H54 (cell line): ENCODE measurements around the gene RGS13.
"Not testable (repeated sequence)": the region's sequence is repeated elsewhere in the genome, so short reads cannot be mapped to it uniquely, and the experiment has no call there.

Experiments used
- DNase-seq: peaks from one replicate; pipeline ENCODE4 v3.0.0; 2011; ENCODE audit warnings: low spot score, mixed read lengths; ENCODE audit not compliant: insufficient read length
- FAIRE-seq: peaks from 3 replicates; lab custom pipeline; 2011; peaks lifted over from hg19 to GRCh38; lab: Jason Lieb, UNC
- POLR2A ChIP-seq: IDR thresholded peaks from 2 replicates; pipeline ENCODE4 v1.6.1; 2011; ENCODE audit warnings: low read depth, mild to moderate bottlenecking, low read length

The RGS13 gene

DNA sequence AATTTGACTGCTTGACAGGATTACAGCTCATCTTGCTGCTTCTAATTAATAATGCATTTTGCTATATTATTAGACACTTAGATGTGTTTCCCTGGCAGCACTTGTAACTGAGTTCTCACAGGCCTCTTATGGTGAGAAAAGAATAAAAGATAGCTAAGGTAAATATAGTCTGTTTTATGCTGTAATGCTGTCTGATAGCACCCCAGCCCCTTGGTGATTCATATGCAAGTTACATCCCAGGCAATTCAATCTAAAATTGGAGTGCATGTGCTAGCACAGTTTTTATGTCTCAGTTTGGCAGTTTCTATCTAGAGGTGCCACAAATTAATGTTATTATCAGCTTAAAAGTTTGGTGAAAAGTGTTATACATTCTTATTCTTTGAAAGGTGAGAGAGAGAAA is 42.2 kb downstream of the RGS13 start:
- FAIRE-seq (no peak), DNase-seq (no peak)
- TF ChIP-seq POLR2A = no peak

GRCh38 chr1:192682335-192682734 is 46.4 kb downstream of the RGS13 start:
- no peak for FAIRE-seq
- no peak for DNase-seq
- TF ChIP-seq POLR2A = no peak

- not testable (repeated sequence) for DNase-seq, FAIRE-seq
Observed at GRCh38 chr1:192683081-192683480, 47.1 kb downstream of the RGS13 start.

DNA sequence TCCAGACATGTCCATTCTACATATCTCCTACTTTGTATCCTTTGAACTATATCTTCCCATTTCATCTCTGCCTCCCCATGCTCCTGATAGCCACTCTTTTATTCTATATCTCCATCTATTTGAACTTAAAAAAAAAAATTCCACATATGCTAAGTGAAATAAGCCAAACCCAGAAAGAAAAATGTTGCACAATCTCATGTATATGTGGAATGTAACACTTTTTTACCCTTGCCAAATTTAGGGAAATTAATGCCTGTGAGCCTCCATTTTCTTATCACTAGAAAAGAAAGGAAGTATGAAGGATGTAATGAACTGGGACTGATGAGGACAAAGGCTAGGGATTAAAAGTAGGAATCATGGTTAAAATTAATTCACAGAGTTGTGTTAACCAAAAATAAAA is 53.5 kb downstream of the RGS13 start:
- DNase-seq = no peak

GRCh38 chr1:192691041-192691440 is 55.1 kb downstream of the RGS13 start:
- DNase-seq = no peak
- no peak for TF ChIP-seq POLR2A
- no peak for FAIRE-seq

More for the DNA sequence above, 53.5 kb downstream of the RGS13 start:
- FAIRE-seq = no peak
- TF ChIP-seq POLR2A = no peak

- FAIRE-seq = no peak
- no peak for TF ChIP-seq POLR2A
- DNase-seq = no peak
Observed at GRCh38 chr1:192696082-192696481, 60.1 kb downstream of the RGS13 start.

- no peak for TF ChIP-seq POLR2A
- no peak for DNase-seq
- no peak for FAIRE-seq
Observed at GRCh38 chr1:192697771-192698170, 61.8 kb downstream of the RGS13 start.

DNA sequence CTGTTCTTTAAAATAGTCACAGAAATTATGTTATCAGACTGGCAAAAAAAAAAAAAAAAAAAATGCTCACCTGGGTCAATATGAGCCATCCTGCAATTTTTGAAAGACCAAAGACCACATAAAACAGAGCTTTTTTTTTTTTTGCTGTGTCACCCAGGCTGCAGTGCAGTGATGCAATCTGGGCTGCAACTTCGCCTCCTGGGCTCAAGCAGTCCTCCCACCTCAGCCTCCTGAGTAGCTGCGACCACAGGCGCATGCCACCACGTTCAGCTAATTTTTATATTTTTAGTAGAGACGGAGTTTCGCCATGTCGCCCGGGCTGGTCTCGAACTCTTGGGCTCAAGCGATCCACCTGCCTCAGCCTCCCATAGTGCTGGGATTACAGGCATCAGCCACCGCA is 62.8 kb downstream of the RGS13 start:
- no peak for DNase-seq
- no peak for FAIRE-seq
- TF ChIP-seq POLR2A = no peak

- peak; percentile 93 for FAIRE-seq
- DNase-seq = no peak
- no peak for TF ChIP-seq POLR2A
Observed at GRCh38 chr1:192700834-192701271, 64.9 kb downstream of the RGS13 start.

- DNase-seq = no peak
- FAIRE-seq = peak; percentile 62
- no peak for TF ChIP-seq POLR2A
Observed at GRCh38 chr1:192702212-192702902, 66.4 kb downstream of the RGS13 start.

- no peak for FAIRE-seq
- DNase-seq = no peak
- TF ChIP-seq POLR2A = no peak
Observed at GRCh38 chr1:192703283-192704206, 67.6 kb downstream of the RGS13 start.

- TF ChIP-seq POLR2A = no peak
- FAIRE-seq = no peak
- DNase-seq = no peak
Observed at GRCh38 chr1:192705510-192705909, 69.6 kb downstream of the RGS13 start.

DNA sequence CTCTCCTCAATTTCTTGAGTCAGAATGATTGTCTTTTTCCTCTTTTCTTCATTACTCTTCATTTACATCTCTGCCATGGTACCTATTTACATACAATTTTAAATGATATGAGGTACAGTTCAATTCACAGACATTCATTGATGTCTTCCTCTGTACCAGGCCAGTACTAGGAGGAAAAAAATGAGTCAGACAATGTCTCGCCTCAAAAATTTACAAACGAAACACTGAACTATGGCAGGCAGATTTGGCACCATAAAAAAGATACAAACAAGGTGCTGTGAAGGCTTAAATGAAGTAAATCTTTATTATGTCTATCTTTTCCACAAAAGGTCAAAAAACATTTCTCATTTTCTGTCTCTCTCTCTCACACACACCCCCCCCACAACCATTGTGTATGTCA is 71.0 kb downstream of the RGS13 start:
- no peak for FAIRE-seq
- DNase-seq = no peak
- no peak for TF ChIP-seq POLR2A

- FAIRE-seq = no peak
- TF ChIP-seq POLR2A = no peak
- no peak for DNase-seq
Observed at GRCh38 chr1:192707978-192708547, 72.1 kb downstream of the RGS13 start.

DNA sequence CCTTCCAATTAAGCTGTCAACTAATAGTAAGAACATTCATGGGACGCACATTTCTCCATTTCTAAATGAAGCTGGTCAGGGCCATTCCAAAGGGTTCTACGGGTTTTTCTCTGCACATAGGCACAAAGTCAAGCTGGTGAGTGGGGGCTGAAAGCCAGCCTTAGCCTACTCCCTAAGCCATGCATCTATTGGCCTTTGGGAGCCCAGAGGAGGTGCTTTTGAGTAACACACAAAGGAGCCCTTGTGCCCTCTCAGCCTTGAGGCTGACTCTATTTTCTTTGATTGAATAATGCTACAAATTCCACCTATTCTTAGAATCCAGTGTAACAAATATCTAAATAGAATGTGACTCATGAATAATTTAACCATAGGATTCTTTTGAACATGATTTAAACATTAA is 73.6 kb downstream of the RGS13 start:
- FAIRE-seq (no peak), DNase-seq (no peak)
- TF ChIP-seq POLR2A = no peak
